ENCODE data around the gene UGT1A5.

Gene UGT1A5

GRCh38 chr2:233712611-233713261 lies at the start of gene UGT1A5:
Gene UGT1A5 (plus strand): TSS chr2:233712907. CDS start chr2:233712992, 85 bp downstream.
- DNase-seq = no peak

GRCh38 chr2:233663911-233664310 lies 48.8 kb upstream of the UGT1A5 start:
- DNase-seq = no peak

GRCh38 chr2:233668605-233669260 lies 44.0 kb upstream of the UGT1A5 start:
- no peak for DNase-seq

GRCh38 chr2:233671290-233672161 lies 41.2 kb upstream of the UGT1A5 start, which contains the start of gene UGT1A9:
Gene UGT1A9 (plus strand): TSS chr2:233671898. CDS start chr2:233671935, 37 bp downstream.
- DNase-seq = no peak

- DNase-seq = no peak
Measured at GRCh38 chr2:233672886-233673285, 39.8 kb upstream of the UGT1A5 start.

- DNase-seq = no peak
Measured at GRCh38 chr2:233673896-233674295, 38.8 kb upstream of the UGT1A5 start.

- DNase-seq = no peak
Measured at GRCh38 chr2:233674314-233674713, 38.4 kb upstream of the UGT1A5 start.

- DNase-seq = peak; percentile 4
Measured at GRCh38 chr2:233674995-233675394, 37.7 kb upstream of the UGT1A5 start.

- no peak for DNase-seq
Measured at GRCh38 chr2:233676046-233676445, 36.7 kb upstream of the UGT1A5 start.

GRCh38 chr2:233679196-233679595 lies 33.5 kb upstream of the UGT1A5 start:
- no peak for DNase-seq

GRCh38 chr2:233680361-233681045 lies 32.2 kb upstream of the UGT1A5 start:
- DNase-seq = no peak

- DNase-seq = no peak
Measured at GRCh38 chr2:233681521-233682099, 31.1 kb upstream of the UGT1A5 start, which contains the start of gene UGT1A7. Gene UGT1A7 (plus strand): TSS chr2:233681901. CDS start chr2:233681938, 37 bp downstream.

GRCh38 chr2:233684640-233685039 lies 28.1 kb upstream of the UGT1A5 start:
- DNase-seq = no peak

GRCh38 chr2:233686928-233687327 lies 25.8 kb upstream of the UGT1A5 start:
- DNase-seq = no peak

GRCh38 chr2:233688341-233688740 lies 24.4 kb upstream of the UGT1A5 start:
- no peak for DNase-seq

- no peak for DNase-seq
Measured at GRCh38 chr2:233689031-233689430, 23.7 kb upstream of the UGT1A5 start.

- DNase-seq = no peak
Measured at GRCh38 chr2:233689501-233689900, 23.2 kb upstream of the UGT1A5 start.

GRCh38 chr2:233690444-233690843 lies 22.3 kb upstream of the UGT1A5 start:
- no peak for DNase-seq

- no peak for DNase-seq
Measured at GRCh38 chr2:233691443-233692433, 21.0 kb upstream of the UGT1A5 start.

- DNase-seq = no peak
Measured at GRCh38 chr2:233692648-233693047, 20.1 kb upstream of the UGT1A5 start, which contains the start of gene UGT1A6. Gene UGT1A6 (plus strand): TSS chr2:233692890. CDS start chr2:233693005, 115 bp downstream.

GRCh38 chr2:233693963-233694362 lies 18.7 kb upstream of the UGT1A5 start:
- no peak for DNase-seq
